Tibial nerve (tissue), 4 donors: ENCODE data around the gene STARD13.

Experiments
- EP300 ChIP-seq, 2 donors: sonication (generic); formaldehyde crosslinking; IDR thresholded peaks; one replicate each; pipeline ENCODE4 v1.6.1; 2017; ENCODE audit warnings: antibody characterized with exemption in 2 of 2, mild to moderate bottlenecking in 1 of 2
- POLR2A ChIP-seq, 2 donors: fragments of 450-650 bp; IDR thresholded peaks; one replicate each; pipeline ENCODE4 v1.6.1; 2017; ENCODE audit warnings: antibody characterized with exemption in 2 of 2, mild to moderate bottlenecking in 2 of 2, moderate library complexity in 2 of 2
- TF ChIP-seq, protein P1 (sequence below), 5 experiments: fragments of 200-600 bp in 3 of 5; fragments of 450-650 bp in 2 of 5; sonication (generic) in 3 of 5; IDR thresholded peaks; one replicate each; pipeline ENCODE4 v1.5.1; 2016 to 2019; ENCODE audit warnings: antibody characterized with exemption in 5 of 5, mild to moderate bottlenecking in 3 of 5, moderate library complexity in 2 of 5

DNA sequence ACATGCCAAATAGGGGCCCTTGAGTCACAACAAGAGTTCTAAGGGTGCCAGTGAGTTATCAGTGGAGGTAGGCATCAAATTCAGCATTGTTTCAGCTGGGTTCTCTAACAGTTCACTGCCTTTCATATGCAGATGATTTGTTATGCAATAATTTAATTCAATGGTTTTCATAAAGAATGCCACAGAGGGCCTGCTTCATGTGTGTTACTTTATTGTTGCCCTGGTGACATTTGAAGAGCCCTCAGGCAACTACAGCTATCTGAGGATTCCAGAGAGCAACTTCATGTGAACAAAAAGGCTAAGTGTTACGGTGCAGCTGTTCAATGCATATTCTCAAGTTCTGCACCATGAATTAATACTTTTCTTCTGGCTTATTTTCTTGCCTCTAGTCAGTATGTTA lies 43.1 kb upstream of the STARD13 start:
- TF ChIP-seq, protein P1, sequence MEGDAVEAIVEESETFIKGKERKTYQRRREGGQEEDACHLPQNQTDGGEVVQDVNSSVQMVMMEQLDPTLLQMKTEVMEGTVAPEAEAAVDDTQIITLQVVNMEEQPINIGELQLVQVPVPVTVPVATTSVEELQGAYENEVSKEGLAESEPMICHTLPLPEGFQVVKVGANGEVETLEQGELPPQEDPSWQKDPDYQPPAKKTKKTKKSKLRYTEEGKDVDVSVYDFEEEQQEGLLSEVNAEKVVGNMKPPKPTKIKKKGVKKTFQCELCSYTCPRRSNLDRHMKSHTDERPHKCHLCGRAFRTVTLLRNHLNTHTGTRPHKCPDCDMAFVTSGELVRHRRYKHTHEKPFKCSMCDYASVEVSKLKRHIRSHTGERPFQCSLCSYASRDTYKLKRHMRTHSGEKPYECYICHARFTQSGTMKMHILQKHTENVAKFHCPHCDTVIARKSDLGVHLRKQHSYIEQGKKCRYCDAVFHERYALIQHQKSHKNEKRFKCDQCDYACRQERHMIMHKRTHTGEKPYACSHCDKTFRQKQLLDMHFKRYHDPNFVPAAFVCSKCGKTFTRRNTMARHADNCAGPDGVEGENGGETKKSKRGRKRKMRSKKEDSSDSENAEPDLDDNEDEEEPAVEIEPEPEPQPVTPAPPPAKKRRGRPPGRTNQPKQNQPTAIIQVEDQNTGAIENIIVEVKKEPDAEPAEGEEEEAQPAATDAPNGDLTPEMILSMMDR (IDR thresholded peaks at IDR 0.05), result no peak
- TF ChIP-seq POLR2A (IDR thresholded peaks at IDR 0.05) (no peak), EP300 (IDR thresholded peaks at IDR 0.05) (no peak)
